Stimulated activated CD4-positive, alpha-beta T cell treated with anti-CD3 and anti-CD28 coated beads, Interleukin-12 subunit alpha, Interleukin-12 subunit beta, amount 100 ng/mL, for 4 hours (primary cell): Measurements from ENCODE around the gene IFNA2.
"Not testable (repeated sequence)": the region's sequence is repeated elsewhere in the genome, so short reads cannot be mapped to it uniquely, and the experiment has no call there.

ENCODE experiments used
- DNase-seq: peaks from one replicate; pipeline ENCODE4 v3.0.0-alpha.2; 2020

Gene IFNA2

DNA sequence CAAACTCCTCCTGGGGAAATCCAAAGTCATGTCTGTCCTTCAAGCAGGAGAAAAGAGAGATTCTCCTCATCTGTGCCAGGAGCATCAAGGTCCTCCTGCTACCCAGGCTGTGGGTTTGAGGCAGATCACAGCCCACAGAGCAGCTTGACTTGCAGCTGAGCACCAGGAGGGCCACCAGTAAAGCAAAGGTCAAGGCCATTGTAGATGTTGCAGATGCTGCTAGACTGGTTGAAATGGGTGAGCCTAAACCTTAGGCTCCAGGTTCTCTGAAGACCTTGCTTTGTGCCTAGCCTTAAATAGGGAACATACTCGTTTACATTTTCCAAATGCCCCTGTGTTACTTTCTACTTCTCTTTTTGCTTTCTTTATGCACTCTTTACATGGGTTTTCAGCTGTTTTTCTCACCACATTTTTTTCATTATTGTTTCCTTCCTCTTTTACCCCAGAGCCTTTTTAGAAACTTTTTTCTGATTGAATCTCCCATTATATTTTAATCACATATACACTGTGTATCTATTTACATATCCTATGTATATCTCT lies at the start of gene IFNA2:
Gene IFNA2, minus strand, starts transcription at position 268 of the 540 bp plus-strand sequence. Its CDS starts 69 bp downstream, at position 199.
- DNase-seq: no peak

DNA sequence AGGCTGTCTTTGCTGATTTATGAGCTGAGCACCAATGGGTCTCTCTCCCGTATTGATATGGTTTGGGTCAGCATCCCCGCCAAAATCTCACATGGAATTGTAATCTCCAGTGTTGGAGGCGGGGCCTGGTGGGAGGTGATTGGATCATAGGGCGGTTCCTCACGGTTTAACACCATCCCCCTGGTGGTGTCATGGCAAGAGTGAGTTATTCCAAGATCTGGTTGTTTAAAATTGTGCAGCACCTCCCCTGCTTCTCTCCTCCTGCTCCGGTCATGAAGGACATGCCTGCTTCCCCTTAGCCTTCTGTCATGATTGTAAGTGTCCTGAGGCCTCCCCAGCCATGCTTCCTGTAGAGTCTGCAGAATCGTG lies 49.8 kb upstream of the IFNA2 start:
- not testable (repeated sequence) for DNase-seq

DNA sequence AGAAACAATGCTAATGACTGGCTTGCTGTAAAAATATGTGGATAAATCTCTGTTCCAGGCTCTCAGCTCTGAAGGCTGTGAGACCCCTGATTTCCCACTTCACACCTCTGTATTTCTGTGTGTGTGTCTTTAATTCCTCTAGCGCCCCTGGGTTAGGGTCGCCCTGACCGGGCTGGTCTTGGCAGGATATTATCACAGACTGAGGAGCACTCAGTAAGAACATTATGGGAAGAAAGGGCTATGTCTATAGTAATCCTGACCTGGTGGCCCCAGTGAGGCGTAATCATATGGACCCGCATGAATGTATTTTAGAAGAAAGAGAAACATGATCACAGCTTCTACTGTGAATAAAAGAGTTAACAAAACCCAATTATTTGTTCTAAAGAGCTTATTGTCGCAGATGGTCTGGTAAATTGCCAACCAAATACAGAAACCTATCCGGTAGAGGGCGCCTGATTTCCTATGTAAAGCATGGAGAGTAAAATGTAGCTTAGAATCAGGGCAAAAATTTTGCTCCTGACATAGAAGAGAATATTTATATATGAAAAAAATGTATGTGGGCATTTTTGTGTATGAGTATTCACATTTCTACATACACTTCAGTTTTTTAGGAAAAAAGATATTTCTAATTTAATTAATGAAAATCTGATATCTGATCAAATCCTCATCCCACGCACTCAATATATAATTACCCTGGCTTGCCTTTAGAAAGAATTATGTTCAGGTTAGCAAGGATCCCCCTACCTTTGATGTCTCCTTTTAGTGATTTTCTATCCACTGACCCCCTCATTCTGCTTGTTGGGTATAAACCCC lies 49.2 kb upstream of the IFNA2 start:
- DNase-seq: peak; percentile 24

DNA sequence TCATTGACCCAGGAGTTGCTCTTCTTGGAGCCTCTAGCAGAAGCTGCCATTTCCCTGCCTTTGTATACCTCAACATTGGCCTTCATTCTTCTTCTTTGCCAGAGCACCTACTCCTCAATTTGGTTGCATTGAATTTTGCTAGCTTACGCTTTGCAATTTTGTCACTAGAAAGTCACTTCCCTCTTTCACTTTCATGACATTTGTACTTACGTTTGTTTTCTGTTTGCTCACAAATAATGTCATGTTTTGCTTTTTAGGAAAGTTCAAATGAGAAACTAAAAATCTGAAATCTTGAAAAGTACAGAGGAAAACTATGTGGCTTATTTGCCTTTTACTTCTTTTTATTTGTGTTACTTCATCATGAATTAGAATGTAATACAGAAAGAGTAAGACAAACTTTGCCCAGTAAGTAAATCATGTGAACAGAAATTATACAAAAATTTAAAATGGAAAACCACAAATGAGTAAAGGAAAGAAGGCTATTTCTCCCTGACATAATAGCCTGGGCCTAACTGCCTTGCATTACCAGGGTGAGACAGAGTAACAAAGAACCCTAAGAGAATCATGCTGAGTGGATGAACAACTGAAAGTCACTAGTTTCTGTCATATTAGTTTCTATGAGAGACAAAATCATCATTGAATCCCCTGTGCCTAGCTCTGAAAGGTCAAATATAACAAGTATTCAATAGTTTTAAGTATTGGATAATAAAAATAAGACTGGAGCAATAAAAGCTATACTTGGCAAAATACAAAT lies 47.7 kb upstream of the IFNA2 start:
- DNase-seq: no peak

DNA sequence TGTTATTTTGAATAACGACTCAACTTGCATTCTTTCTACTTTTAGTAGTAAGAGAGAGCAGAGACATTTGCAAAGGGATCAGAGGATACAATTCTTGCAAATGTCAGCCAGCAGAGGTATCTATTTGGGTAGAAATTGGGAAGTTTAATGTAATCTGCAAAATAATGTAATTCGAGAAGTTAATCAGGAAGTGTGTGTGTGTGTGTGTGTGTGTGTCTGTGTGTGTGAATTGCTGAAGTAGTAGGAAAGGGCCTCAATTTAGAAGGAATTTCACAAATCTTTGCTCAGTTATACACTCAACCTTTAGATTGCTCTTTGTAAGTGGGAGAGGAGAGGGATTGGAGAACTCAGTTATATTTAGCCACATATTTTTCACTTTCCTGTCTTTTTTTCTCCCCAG lies 44.0 kb upstream of the IFNA2 start:
- DNase-seq: no peak

DNA sequence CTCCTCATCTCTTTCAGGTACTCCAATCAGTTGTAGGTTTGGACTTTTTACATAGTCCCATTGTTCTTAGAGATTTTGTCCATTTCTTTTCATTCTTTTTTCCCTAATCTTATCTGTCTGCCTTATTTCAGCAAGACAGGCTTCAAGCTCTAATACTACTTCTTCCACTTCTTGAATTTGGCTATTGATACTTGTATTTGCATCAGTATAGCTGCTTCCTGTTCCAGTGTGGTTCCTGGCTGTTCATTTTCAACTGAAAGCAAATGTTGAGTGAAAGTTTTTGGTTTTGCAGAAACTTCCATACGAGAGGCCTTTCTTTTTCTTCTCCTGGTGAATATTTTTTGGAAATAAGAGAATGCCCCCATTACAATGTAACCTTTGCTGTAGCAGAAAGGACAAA lies 43.0 kb upstream of the IFNA2 start:
- DNase-seq: no peak

DNA sequence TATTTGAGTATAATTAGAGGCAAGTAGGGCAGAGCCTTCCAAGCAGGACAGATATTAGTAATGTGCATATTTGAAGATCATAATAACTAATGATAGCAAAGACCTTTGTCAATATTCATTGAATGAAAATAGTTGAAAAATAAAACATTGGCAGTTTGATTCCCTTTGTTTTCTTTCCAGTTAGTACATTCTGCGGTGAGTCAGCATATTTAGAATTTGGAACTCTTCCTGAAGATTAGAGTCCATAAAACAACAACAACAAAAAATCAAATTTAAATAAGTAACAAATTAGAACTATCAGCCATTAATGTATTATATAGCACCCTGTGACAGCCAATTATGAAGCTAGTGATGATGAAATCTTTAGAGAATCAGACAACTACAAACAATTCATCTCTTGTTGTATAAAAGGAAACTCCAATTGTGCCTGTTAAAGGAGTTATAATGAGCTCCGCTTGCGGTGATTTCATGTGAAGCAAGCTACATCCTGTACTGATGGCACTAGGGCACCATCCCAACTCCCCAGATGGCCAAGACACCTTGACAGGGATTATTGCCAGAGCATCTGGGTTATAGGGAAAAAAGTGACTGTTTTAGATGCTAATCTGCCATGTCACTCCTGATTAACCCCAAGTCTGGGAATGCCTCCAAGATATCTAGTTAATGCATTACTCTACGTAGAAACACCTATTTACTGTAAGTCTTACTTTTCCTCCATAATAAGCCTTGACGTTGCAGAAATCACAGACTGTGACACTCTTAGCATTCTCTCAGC lies 30.5 kb upstream of the IFNA2 start:
- DNase-seq: no peak

DNA sequence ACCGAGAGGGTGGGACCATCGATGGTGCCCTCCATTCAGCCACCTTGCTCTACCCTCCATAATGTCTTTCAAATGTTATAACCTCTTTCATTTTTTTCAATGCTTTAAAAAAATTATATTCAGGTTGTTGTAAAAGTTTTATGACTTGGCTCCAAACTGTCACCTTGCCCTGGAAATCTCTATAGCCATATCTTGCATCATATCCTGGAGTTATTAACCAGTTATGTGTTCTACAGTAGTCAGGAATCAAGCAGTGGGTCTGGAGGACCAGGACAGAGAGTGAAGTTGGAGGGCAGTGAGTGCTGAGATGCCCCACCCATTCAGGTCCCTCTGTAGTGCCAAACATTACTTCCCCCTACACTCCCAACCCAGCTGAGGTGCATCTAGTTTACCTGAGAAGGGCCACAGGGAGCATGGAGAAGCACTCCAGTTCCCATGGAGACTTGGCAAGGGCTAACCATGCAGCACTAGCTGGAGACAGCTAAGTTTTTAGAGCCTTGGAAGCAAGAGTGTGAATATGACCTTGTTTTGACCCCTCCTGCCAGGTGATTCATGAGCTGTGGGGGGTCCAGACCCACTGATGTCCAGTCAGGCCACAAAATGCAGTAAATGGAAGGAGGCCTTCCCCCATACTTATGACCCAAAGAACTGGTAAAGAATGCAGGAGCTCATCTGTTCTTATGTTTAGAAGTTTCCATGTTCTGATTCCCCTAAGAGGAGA lies 29.2 kb upstream of the IFNA2 start:
- DNase-seq: no peak

DNA sequence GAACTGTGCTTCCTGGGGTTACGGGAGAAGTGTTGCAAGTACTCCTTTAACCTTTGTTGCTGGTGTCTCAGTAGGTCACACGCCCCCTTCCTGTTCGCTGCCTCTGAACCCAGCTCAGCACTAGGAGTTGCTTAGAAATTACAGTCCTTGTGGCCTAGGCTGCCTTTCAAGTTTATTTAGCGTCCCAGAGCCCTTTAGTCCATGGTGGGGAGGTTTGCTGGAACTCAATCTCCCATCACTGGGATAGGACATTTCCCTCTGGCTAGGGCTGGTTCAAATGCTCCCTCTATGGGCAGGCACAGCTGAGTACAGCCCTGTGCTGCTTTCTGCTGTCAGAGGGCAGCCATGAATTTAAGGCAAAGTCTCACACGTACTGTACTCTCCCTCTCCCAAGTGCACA lies 28.4 kb upstream of the IFNA2 start:
- DNase-seq: no peak

DNA sequence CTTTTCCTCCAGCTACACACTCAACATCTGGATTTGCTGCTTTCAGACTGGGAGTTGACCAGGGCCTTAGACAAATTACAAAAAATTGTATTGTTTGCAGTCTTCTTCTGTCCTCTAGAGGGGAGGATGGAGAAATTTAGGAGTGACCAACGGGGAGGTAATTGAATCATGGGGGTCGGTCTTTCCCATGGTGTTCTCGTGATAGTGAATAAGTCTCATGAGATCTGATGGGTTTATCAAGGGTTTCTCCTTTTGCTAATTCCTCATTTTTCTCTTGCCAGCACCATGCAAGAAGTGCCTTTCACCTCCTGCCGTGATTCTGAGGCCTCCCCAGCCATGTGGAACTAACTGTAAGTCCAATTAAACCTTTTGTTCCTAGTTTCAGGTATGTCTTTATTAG lies 28.0 kb upstream of the IFNA2 start:
- no peak for DNase-seq

DNA sequence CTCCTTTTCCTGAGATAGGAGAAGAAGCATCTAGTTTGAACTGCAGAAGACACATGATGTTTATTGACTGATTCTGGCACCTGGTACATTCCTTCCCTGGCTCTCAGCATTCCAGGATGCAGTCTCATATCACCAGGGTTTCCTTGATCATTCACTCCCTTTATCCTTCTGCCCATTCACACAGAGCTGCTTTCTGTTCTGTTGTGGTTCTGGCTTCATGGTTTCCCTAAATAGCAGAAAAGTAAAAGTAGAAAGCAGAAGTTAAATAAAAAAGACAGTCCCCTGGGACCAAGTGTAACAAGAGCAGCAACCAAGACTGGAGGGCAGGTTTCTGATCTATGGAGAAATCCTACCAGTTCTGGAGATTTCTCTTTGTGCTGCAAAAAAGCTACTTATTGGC lies 26.9 kb upstream of the IFNA2 start:
- no peak for DNase-seq

DNA sequence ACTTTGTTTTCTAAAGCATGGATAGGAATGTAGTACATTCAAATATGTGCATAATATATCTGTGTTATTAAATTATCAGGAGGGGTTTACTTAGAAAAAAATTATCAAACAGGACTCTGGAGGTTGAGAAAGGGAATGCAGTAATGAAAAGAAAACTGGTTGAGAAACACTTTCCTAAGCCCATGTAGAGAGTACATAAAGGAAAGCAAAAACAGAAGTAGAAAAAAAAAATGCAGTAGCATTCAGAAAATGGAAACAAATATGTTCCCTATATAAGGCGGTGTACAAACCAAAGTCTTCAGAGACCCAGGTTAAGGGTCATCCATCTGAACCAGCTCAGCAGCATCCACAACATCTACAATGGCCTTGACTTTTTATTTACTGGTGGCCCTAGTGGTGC lies 23.6 kb upstream of the IFNA2 start, which contains the start of gene IFNA8:
Gene IFNA8, plus strand, starts transcription at position 301 of the 400 bp plus-strand sequence. Its CDS starts 60 bp downstream, at position 361.
- DNase-seq: no peak

DNA sequence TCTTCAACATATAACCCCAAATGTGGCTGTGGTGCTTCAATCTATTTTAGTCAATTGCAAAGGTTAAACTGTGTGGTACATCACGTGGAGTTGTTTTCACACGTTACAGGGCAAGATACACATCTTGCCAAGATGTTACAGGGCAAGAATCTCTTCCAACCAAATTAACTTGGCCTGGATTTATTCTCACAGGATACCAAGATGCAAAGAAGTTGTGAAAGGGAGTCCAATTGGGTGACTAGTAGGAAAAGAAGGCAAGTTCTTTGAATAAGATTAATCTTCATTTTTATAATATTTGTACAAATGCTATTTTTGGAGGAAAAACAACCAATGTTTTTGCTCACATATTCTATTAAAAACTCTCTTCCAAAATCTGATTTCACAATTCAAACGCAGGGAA lies 18.9 kb upstream of the IFNA2 start:
- no peak for DNase-seq

DNA sequence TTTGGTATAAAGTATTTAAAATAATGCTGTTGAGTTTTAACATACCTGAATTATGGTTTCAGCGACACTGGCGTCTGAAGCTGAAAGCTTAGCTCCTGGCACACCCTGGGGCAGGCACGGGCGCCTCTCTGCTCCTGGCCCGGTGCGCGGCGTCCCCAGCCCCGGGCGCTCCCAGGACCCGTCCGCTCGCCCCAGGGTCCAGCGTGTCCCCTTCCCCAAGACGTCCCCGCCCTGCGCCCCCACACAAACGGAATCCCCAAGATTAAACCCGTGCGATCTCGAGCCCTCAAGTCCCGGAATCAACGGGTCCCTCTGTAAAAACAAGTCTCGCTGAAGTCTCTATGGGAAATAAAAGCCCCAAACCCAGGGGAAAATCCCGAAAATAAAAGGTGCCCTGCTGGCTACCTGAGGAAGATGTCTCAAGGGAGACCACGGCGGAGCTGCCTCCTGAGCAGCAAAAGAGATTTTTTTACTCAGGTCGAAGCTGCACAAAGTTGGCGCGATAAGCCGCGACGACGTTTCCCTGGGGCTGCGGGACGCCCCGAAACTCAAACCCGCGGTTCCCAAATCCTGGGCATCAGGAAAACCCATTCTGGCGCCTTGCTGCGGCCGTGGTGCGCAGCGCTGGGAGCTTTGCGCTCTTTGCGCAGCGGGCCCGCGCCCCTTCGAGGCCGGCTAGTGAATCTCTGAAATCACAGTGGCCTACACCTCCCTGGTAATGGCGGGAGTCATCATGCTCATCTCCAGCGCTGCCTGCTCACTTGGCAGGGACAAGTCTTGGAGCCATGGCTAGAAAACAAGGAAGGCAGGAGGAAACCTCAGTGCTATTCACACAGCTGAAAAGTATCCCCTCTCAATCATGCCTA lies 17.4 kb upstream of the IFNA2 start:
- DNase-seq: no peak

DNA sequence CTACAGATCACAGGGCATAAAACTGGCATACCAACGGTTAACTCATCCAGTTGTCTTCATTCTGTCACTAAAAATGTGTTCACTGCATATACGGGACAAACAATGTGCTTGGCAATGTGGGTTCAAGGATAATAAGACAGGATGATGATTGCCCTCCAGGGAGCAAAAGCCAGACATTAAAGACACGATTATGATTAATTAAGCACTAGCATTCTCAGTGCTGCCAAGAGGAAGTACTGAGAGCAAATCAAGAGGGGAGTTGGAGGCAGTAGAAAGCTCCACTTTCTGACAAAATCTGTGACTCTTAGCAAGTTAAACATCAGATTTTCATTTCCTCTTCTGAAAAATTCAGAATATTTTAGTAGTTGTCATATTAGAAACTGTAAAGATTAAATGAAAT lies 14.8 kb upstream of the IFNA2 start:
- DNase-seq: no peak

DNA sequence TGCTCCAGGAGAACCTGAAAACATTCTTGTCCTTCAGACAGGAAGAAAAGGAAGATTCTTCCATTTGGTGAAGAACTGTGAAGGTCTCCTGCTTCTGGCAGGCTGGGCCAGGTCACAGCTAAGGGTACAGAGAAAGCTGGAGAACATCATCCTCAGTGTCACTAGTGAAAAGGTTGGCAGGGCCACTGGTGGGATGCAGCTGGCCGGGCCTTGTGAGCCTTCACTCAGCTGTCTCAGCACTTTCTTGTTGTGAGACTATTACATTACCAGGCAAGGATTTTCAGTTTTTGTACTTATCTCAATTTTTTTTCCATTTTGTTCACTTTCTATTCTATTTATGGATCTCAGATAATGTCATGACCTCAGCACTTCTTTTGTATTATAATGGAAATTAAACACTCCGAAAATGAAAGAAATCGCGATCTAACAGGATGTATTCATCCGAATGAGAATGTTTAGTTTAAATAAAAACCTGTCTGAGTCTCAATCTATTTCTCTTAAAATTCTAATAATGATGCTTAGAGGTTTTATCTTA lies 13.8 kb upstream of the IFNA2 start:
- DNase-seq: no peak

DNA sequence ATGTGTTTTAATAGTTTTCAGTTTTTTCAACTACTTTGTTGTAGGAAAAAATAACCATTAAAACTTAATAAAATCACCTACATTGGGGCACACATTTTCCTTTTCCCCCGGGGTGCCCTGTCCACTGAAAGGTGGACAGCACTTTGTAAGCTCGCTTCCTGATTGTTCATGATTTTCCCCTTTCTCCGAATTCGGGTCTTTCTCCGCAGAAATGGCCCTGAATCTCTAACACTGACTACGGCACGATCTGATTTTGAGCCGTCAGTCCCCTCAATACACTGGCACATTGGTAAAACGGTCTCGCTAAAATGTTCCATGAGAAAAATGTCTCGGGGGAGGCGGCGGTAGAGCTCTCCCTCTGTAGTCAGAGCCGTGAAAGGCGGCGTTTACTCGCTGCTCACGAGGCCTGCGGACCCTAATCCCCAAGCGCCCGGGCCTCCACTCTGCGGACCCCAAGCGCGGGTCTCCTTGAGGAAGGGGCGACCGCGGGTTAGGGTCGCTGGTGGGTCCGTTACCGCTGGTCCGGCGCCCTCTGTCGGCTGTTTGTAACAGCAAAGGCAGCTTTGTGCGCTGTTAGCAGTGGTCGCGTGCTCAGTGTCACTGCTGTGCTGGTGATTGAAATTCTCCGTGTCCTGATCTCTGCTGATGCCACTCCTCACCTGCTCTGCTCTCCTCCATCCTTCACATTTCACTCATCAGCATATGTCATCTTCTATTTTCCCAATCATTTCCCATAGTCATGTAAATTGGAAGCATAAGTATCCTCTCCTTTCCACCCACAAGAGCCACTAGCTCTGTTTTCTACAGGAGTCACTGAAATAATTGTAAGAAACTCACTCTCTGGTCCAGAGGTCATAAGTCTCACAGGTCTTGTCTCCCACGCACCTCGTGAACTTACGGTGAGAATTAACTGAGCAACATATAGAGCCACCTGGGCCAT lies 10.8 kb upstream of the IFNA2 start:
- peak; percentile 68 for DNase-seq

DNA sequence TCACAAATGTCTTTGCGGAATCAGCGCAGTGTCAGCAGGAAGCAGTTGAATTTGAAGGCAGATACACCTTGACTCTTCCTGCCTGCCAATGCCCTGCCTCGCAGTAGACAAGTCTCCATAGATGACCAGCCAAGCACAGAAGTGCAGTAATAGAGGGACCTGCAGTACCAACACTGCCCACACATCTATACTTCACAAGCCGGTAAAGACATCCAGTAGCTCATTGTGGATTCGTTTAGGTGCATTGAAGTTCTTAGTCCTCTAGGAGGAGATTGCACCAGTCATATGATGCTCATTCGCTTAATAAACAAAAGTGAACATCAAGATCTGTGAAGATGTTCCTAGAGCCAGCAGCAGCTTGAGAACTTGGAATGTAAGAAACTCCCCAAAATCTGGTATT lies 7.1 kb upstream of the IFNA2 start:
- DNase-seq: no peak

DNA sequence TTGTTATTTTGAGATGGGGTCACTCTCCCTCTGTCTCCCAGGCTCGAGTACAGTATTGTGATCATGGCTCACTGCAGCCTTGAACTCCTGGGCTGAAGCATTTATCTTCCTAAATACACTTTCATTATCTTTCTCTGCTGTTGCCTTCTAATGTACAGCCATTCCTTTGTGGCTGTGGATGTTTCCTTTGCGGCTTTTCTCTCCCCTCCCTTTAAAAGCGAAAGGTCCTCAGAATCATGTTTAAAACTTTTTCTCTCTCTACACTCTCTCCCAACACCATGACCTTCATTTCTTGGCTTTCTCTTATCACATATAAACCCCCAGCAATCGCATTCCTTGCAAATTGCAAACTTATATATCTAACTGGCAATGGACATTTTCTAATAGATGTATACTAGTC lies 1.6 kb downstream of the IFNA2 start:
- no peak for DNase-seq
